ENCODE data around the gene PCK2.

DNA sequence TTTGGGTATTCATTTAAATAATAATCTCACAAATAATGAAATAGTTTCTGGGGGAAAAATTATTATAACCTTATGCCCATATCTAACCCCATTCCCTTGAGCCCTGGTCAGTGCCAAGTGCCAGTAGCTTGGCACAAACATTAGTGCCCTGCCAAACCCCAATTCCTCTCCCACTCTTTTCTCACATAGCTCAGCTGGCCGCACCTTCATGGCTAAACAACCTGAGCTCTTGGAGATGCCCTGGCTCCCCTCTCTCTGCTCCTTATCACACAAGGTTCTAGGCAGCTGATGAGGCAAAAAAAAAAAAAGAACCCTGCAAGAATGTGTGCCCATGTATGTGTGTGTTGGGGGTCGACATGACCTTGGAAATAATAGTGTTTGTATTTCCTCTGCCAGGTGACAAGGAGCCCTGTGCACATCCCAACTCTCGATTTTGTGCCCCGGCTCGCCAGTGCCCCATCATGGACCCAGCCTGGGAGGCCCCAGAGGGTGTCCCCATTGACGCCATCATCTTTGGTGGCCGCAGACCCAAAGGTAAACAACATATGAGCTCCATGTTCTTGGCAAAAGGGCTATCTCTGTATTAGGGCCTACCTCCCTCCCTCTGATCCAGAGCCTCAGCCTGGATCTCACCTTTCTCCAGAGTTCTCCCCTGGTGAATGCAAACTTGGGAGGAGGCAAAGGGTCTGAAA lies 8.4 kb downstream of the PCK2 start:
- TF ChIP-seq, protein P1, sequence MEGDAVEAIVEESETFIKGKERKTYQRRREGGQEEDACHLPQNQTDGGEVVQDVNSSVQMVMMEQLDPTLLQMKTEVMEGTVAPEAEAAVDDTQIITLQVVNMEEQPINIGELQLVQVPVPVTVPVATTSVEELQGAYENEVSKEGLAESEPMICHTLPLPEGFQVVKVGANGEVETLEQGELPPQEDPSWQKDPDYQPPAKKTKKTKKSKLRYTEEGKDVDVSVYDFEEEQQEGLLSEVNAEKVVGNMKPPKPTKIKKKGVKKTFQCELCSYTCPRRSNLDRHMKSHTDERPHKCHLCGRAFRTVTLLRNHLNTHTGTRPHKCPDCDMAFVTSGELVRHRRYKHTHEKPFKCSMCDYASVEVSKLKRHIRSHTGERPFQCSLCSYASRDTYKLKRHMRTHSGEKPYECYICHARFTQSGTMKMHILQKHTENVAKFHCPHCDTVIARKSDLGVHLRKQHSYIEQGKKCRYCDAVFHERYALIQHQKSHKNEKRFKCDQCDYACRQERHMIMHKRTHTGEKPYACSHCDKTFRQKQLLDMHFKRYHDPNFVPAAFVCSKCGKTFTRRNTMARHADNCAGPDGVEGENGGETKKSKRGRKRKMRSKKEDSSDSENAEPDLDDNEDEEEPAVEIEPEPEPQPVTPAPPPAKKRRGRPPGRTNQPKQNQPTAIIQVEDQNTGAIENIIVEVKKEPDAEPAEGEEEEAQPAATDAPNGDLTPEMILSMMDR (IDR thresholded peaks at IDR 0.05; ENCODE audit: poor library complexity, severe bottlenecking) = no peak
- TF ChIP-seq, protein P2, sequence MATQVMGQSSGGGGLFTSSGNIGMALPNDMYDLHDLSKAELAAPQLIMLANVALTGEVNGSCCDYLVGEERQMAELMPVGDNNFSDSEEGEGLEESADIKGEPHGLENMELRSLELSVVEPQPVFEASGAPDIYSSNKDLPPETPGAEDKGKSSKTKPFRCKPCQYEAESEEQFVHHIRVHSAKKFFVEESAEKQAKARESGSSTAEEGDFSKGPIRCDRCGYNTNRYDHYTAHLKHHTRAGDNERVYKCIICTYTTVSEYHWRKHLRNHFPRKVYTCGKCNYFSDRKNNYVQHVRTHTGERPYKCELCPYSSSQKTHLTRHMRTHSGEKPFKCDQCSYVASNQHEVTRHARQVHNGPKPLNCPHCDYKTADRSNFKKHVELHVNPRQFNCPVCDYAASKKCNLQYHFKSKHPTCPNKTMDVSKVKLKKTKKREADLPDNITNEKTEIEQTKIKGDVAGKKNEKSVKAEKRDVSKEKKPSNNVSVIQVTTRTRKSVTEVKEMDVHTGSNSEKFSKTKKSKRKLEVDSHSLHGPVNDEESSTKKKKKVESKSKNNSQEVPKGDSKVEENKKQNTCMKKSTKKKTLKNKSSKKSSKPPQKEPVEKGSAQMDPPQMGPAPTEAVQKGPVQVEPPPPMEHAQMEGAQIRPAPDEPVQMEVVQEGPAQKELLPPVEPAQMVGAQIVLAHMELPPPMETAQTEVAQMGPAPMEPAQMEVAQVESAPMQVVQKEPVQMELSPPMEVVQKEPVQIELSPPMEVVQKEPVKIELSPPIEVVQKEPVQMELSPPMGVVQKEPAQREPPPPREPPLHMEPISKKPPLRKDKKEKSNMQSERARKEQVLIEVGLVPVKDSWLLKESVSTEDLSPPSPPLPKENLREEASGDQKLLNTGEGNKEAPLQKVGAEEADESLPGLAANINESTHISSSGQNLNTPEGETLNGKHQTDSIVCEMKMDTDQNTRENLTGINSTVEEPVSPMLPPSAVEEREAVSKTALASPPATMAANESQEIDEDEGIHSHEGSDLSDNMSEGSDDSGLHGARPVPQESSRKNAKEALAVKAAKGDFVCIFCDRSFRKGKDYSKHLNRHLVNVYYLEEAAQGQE (IDR thresholded peaks at IDR 0.05; ENCODE audit: borderline replicate concordance) = no peak

Measured in neural cell (in vitro differentiated cells).